Fibroblast of the conjunctiva (primary cell): ENCODE measurements around the gene TPP2.

Experiments
- DNase-seq: peaks from one replicate; pipeline ENCODE4 v3.0.0-alpha.2; 2010; ENCODE audit warnings: low read depth

Gene TPP2

DNA sequence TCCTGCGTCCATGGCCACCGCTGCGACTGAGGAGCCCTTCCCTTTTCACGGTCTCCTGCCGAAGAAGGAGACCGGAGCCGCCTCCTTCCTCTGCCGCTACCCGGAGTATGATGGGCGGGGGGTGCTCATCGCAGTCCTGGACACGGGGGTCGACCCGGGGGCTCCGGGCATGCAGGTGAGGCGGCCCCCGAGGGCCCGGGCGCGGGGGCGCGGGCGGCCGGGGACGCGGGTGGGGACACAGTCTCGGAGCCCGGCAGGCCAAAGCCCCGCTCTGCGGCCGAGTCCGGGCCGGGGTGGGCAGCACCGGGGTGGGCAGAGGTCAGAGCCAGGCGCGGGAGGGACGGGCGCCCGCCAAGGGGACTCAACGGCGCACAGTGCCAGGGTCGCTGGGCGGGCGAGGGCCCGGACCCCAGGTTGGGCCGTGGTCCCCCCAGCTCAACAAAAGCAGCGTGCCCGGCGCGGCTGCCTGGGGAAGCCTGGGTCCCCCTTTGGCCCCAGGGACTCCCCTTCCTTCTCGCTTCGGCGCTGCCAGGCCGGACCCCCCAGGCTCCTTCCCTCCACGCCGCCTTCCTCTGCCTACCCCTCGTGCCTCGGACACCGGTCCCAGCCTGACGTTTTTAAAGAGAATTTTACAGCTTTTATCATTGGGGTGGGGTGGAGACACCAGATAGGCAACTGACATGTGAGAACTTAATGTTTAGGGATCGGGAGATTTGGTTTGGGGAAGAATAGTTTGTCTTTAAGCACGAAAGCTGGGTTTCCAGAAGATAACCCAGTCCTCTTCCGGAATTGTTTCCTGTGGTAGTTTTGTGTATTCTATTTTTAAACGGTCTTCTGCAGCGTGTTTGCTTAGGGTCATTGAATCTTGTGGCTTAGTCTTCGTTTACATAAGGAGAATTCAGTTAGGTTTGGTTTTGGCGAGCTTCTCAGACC is 509 bp downstream of the TPP2 start:
- DNase-seq: no peak

DNA sequence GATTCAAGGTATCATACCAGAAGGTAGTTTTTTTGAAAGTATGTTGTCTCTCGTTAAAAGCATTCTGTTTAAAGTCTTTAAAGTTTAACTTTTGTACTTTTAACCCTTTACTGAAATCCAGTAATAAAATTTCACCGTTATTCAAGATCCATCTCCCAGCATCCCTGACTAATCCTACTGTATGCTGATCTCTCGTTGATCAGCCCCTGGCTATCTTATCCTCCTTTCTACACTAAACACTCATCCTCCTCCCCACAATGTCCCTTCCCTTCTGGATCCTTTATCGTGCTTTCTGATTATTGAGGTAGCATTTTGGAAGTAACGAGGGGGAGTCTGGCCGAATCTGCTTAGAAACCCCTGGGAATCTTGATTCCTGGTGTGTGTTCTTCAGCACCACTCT is 1.3 kb downstream of the TPP2 start:
- no peak for DNase-seq

DNA sequence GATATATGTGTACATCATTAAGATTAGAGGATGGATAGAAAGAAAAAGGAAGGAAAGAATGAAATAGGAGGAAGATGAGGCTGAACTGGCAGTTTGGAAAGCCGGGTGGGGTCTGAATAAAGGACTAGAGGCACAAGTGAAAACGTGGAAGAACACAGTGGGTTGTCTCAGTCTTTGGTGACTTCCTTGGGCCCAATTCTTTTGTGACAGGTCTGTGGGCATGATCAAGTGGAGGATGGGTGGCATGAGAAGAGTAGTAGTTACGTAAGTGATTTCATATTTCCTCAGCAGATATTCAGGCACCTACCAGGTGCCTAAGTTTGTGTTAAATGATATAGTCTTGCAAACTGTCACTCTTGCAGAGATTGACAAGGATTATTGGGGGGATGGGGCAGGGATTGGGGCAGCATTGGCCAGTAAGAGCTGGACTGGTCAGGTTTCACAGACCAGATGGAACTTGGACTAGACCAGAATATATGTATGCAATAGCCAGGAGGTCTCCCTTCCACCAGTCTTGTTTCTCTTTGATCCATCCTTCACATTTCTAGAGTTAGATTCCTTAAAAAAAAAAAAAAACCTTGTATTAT is 2.7 kb downstream of the TPP2 start:
- DNase-seq: no peak

GRCh38 chr13:102606537-102607309 is 9.9 kb downstream of the TPP2 start:
- no peak for DNase-seq

DNA sequence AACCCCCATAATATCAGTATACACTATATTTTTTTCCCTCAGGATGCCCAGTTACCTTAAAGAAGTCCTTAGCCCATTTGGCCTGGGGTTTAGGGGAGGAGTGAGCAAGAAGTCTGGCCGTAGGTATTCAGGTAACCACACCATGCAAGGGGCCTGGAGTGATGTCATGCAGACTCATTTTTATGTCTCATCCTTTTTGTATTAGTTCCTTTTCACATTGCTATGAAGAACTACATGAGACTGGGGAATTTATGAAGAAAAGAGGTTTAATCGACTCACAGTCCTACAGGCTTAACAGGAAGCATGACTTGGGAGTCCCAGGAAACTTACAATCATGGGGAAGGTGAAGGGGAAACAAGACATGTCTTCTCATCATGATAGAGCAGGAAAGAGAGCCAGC is 12.2 kb downstream of the TPP2 start:
- DNase-seq: no peak

DNA sequence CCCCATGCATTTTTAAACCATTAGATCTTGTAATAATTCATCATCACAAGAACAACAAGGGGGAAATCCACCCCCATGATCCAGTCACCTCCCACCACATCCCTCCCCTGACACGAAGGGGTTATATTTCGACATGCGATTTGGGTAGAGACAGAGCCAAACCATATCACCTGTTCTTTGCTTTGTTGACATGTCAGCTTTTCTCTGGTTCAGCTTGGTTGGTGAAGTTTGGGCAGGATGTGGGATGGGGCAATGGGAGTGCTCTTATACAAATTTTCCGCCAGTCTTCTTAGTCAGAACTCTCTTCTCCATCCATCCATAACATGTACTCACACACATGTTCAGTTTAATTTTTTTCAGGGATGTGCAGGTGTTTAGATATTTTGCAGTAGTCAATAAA is 12.9 kb downstream of the TPP2 start:
- no peak for DNase-seq

DNA sequence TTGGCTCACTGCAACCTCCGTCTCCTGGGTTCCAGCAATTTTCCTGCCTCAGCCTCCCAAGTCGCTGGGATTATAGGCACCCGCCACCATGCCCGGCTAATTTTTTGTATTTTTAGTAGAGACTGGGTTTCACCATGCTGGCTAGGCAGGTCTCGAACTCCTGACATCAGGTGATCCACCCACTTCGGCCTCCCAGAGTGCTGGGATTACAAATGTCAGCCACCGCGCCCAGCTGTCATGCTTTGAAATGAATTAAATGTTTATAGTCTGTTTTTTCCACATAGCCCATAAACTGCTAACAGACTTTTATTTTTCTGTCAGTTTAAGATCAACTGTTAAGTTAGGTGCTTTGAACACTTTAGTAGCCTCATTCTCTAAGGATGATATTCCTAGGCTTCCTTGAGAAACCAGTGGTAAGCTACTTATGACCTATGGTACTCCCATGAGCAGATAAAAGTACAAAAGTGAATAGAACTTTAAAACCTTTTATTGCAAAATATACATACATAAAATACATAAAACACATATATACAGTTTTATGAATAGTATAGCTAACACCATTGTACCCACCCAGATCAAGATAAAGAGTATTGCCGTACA is 13.6 kb downstream of the TPP2 start:
- no peak for DNase-seq

DNA sequence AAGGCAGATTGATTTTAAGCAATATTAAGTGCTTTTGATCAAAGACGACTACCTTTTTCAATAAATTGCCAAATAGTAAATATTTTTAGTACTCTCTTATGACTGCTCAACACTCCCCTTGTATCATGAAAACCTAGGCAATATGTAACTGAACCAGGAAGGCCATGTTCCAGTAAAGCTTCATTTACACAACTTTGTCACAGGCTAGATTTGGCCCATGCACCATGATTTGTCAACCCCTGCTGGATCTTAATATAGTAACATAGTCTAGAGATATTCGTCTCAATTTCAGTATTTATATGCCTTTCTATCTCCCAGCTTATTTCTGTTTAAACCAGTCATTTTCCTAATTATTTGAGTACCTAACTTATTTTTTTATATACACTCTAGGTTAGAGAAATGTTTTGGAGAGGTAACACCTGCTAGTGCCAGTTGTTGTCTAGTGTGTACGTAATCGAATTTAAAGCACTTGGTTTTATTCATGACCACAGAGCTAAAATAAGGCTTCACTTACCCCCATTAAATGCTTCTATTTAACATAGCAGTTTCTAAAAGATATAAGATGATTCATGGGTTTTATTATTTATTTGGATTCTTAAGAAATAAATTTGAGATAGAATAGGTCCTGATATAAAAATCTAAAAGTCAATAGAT is 21.0 kb downstream of the TPP2 start:
- DNase-seq: no peak

GRCh38 chr13:102620516-102620915 is 23.7 kb downstream of the TPP2 start:
- DNase-seq: no peak

DNA sequence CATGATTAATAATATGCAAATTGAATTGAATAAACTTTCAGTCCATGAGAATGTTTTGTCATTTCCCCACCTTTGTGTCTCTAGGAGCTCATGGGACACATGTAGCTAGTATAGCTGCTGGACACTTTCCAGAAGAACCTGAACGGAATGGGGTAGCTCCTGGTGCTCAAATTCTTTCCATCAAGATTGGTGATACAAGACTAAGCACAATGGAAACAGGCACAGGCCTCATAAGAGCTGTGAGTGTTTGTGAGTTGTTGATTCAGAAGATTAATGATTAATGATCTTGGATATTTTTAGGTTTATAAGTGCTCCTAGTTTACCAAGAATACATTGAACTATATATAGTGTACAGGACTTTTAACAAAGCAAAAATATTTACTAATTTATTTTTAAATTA is 30.1 kb downstream of the TPP2 start:
- DNase-seq: no peak

DNA sequence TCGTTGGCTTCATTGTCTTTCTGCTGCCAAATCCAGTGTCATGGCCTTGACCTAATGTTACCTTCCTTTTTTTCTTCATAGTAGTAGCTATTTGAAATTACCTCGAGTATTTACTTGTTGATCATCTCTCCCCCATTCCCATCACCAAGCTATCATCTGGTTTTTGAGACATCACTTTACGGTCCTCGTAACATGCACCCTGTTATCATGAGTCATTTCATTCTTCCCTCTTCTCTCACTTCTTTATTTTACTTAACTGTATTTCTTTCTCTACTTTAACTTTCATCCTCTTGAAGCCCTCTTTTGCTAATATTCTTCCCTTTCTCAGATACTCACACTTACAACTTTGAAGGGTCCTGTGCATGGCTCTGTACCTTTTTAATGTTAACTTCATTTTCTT is 31.8 kb downstream of the TPP2 start:
- DNase-seq: no peak

GRCh38 chr13:102631198-102631597 is 34.4 kb downstream of the TPP2 start:
- no peak for DNase-seq

- DNase-seq: no peak
Measured at GRCh38 chr13:102638741-102639140, 42.0 kb downstream of the TPP2 start.

DNA sequence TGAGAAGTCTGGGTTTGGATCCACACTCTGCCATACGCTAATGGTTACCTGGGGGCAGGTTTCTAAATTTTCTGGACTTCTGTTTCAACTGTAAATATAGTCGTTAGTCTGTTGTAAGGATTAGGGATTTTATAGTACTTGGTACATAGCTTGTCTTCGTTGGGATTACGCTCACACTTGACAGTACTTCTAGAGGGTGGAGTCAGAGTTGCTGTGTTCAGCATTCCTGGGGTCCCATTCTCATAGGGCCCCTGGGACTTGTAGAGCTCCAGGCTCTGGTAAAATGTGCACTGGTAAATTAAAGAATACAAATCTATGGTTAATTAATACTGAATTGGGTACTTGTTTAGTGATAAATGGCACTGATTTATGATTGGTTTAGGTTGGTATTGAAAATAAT is 45.2 kb downstream of the TPP2 start:
- DNase-seq: no peak

DNA sequence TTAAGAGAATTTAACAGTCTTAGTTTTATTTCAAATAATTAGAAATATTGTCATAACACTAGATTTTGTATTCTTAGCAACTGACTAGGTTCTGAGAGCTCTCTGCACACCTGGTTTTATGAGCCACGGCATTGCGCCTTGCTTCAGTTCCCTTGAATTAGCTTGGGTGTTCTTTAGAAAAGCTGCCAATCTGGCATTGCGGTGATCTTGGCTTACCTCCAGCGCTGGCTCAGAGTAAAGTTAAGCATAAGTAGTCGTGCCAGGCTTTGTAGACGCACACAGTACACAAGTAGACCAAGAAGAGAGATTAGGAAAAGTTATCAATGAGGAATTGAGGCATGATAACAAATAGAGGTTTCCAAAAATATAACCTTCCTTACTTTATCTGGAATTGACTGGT is 45.7 kb downstream of the TPP2 start:
- DNase-seq: no peak

GRCh38 chr13:102643656-102644055 is 46.9 kb downstream of the TPP2 start:
- no peak for DNase-seq

DNA sequence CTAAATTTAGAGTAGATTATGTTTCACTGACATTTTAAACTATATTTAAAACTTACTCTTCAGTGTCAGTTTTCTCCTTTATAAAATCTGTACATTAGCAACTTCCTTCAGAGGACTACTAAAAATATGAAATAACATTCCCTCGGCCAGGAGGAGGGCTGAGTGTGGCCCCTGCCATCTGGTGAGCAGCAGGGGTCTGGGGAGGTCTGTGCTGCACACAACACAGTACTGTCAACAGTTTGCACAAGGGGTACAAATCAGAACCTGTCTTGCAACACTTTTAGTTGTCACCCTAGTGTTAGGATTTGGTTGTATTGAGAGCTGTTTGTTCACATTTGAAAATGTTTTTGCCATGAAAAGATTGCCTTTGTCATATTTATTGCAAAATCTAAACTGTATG is 48.9 kb downstream of the TPP2 start:
- no peak for DNase-seq

DNA sequence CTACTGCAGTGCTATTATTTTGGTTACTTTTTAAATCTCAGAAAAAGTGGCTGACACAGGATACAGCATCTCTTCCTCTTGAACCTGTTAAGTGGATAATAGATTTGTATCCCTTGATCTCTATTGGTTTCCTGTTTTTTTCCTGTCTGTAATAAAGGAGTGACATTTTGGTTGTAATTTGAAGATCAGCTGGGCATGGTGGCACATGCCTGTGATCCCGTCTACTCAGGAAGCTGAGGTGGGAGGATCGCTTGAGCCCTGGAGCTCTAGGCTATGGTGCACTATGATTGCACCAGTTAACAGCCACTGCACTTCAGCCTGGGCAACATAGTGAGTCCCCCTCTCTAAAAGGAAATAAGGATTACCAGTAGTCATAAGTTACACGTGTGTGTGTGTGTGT is 51.3 kb downstream of the TPP2 start:
- no peak for DNase-seq

- no peak for DNase-seq
Measured at GRCh38 chr13:102650444-102650843, 53.7 kb downstream of the TPP2 start.

- DNase-seq: no peak
Measured at GRCh38 chr13:102651392-102651791, 54.6 kb downstream of the TPP2 start.

DNA sequence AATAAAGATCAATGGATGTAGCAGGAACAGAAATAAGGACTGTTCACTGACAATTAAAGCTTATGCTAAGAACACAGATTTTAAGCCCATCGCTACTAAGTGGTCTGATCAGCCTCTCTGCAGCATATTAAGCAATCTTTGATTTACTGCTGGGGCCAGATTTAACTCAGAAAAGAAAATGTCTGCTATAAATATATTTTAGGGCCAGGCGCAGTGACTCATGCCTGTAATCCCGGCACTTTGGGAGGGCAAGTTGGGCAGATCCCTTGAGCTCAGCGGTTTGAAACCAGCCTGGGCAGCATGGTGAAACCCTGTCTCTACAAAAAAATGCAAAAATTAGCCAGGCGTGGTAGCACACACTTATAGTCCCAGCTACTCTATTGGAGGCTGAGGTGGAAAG is 55.1 kb downstream of the TPP2 start:
- DNase-seq: peak; percentile 12

- no peak for DNase-seq
Measured at GRCh38 chr13:102654756-102655155, 58.0 kb downstream of the TPP2 start.
